NCI-H345 (cell line): Measurements from ENCODE around the gene OR5T1.

Experiments
- DNase-seq: peaks from one replicate; lab custom pipeline; 2025; lab: John Stamatoyannopoulos, UW

The OR5T1 gene

GRCh38 chr11:56273854-56274253 lies at the start of gene OR5T1:
Gene OR5T1 (plus strand): TSS chr11:56274154. CDS start chr11:56275639, 1,485 bp downstream.
- no peak for DNase-seq

GRCh38 chr11:56234155-56234554 lies 39.8 kb upstream of the OR5T1 start, which contains the start of gene OR5T2:
Gene OR5T2 (minus strand): TSS chr11:56234255. CDS start chr11:56233062, 1,193 bp downstream.
- DNase-seq, result no peak

GRCh38 chr11:56251954-56252353 lies 22.0 kb upstream of the OR5T1 start, which contains the start of gene OR5T3:
Gene OR5T3 (plus strand): TSS chr11:56252254. CDS start chr11:56252254, 0 bp downstream.
- no peak for DNase-seq

- DNase-seq, result no peak
Measured at GRCh38 chr11:56271092-56271491, 2.9 kb upstream of the OR5T1 start.

- no peak for DNase-seq
Measured at GRCh38 chr11:56292154-56292553, 18.2 kb downstream of the OR5T1 start, which contains the start of gene OR8H1. Gene OR8H1 (minus strand): TSS chr11:56292254. CDS start chr11:56291062, 1,192 bp downstream.

- DNase-seq, result no peak
Measured at GRCh38 chr11:56296898-56297297, 22.9 kb downstream of the OR5T1 start.

GRCh38 chr11:56307836-56308235 lies 33.9 kb downstream of the OR5T1 start:
- no peak for DNase-seq

GRCh38 chr11:56314844-56315243 lies 40.9 kb downstream of the OR5T1 start, which contains the start of gene OR8K3:
Gene OR8K3 (plus strand): TSS chr11:56315144. CDS start chr11:56318307, 3,163 bp downstream.
- DNase-seq, result no peak
